Neuronal stem cell (in vitro differentiated cells): ENCODE data around the gene TKTL1.
"Not testable (repeated sequence)": the region's sequence is repeated elsewhere in the genome, so short reads cannot be mapped to it uniquely, and the experiment has no call there.

Source experiments
- DNase-seq: peaks from one replicate; pipeline ENCODE4 v3.0.0-alpha.2; 2013; ENCODE audit warnings: low spot score
- H2AFZ ChIP-seq: one replicate; pipeline ENCODE4 v1.6.1; 2013; ENCODE audit warnings: mild to moderate bottlenecking, low read length, inconsistent platforms
- H2AK5ac ChIP-seq: 2 replicates; pipeline ENCODE4 v1.6.1; 2013; ENCODE audit warnings: low read depth, mild to moderate bottlenecking, inconsistent platforms, low read length, moderate library complexity, mixed read lengths
- H2BK120ac ChIP-seq: 2 replicates; pipeline ENCODE4 v1.6.1; 2013; ENCODE audit warnings: low read depth, mild to moderate bottlenecking, inconsistent platforms, low read length, moderate library complexity, mixed read lengths
- H2BK12ac ChIP-seq: one replicate; pipeline ENCODE4 v1.6.1; 2013; ENCODE audit warnings: low read length, inconsistent platforms
- H2BK15ac ChIP-seq: 2 replicates; pipeline ENCODE4 v1.6.1; 2013; ENCODE audit warnings: mild to moderate bottlenecking, low read length, inconsistent platforms, mixed read lengths
- H2BK5ac ChIP-seq: one replicate; pipeline ENCODE4 v1.6.1; 2013; ENCODE audit warnings: inconsistent platforms, mild to moderate bottlenecking, low read length, moderate library complexity
- H3K14ac ChIP-seq: one replicate; pipeline ENCODE4 v1.6.1; 2013; ENCODE audit warnings: low read length, inconsistent platforms
- H3K18ac ChIP-seq: 2 replicates; pipeline ENCODE4 v1.6.1; 2013; ENCODE audit warnings: low read length, inconsistent platforms
- H3K23ac ChIP-seq: 2 replicates; pipeline ENCODE4 v1.6.1; 2013; ENCODE audit warnings: low read depth, mild to moderate bottlenecking, mixed read lengths, low read length, inconsistent platforms; ENCODE audit not compliant: poor library complexity
- H3K27ac ChIP-seq: replicated peaks from 3 replicates; pipeline ENCODE4 v1.5.1; 2013; ENCODE audit warnings: low read length, inconsistent platforms
- H3K27me3 ChIP-seq, 3 experiments: 2 replicates each; pipeline ENCODE4 v1.6.1; 2013; ENCODE audit warnings: low read length in 3 of 3, mild to moderate bottlenecking in 2 of 3, inconsistent platforms in 1 of 3, low read depth in 1 of 3, mixed read lengths in 1 of 3, moderate library complexity in 1 of 3; ENCODE audit not compliant: control insufficient read depth in 3 of 3, insufficient read depth in 3 of 3
- H3K36me3 ChIP-seq, 2 donors: replicated peaks in 1 of 2; 2 replicates each; pipeline ENCODE4 v1.6.1; 2013; ENCODE audit warnings: low read length in 2 of 2; ENCODE audit not compliant: control insufficient read depth in 2 of 2, insufficient read depth in 2 of 2
- H3K4ac ChIP-seq: 2 replicates; pipeline ENCODE4 v1.6.1; 2013; ENCODE audit warnings: inconsistent platforms, mild to moderate bottlenecking, low read length, moderate library complexity
- H3K4me1 ChIP-seq, 2 donors: 1 replicate in 1 of 2; 2 replicates in 1 of 2; pipeline ENCODE4 v1.6.1; 2013; ENCODE audit warnings: low read length in 2 of 2, low read depth in 1 of 2; ENCODE audit not compliant: control insufficient read depth in 2 of 2, insufficient read depth in 1 of 2
- H3K4me2 ChIP-seq: one replicate; pipeline ENCODE4 v1.6.1; 2013; ENCODE audit warnings: mild to moderate bottlenecking, low read length, inconsistent platforms; ENCODE audit not compliant: insufficient read depth, poor library complexity, severe bottlenecking
- H3K4me3 ChIP-seq, 2 donors: 2 replicates each; pipeline ENCODE4 v1.5.1; 2013; ENCODE audit warnings: low read length in 2 of 2, mild to moderate bottlenecking in 2 of 2, inconsistent platforms in 1 of 2, moderate library complexity in 1 of 2
- H3K79me1 ChIP-seq: one replicate; pipeline ENCODE4 v1.6.1; 2013; ENCODE audit warnings: low read depth, mild to moderate bottlenecking, inconsistent platforms, low read length, moderate library complexity
- H3K9ac ChIP-seq: one replicate; pipeline ENCODE4 v1.6.1; 2013; ENCODE audit warnings: mild to moderate bottlenecking, low read depth, low read length, inconsistent platforms; ENCODE audit not compliant: poor library complexity
- H3K9me3 ChIP-seq, 2 donors: replicated peaks in 1 of 2; 2 replicates each; pipeline versions ENCODE3 to v1.6.1; 2013; ENCODE audit warnings: low read length in 2 of 2, mild to moderate bottlenecking in 2 of 2, inconsistent platforms in 1 of 2, low read depth in 1 of 2, mixed read lengths in 1 of 2, moderate library complexity in 1 of 2; ENCODE audit not compliant: control insufficient read depth in 2 of 2, insufficient read depth in 1 of 2
- H4K8ac ChIP-seq: one replicate; pipeline ENCODE4 v1.6.1; 2013; ENCODE audit warnings: low read depth, mild to moderate bottlenecking, inconsistent platforms, low read length, moderate library complexity
- H4K91ac ChIP-seq: one replicate; pipeline ENCODE4 v1.6.1; 2013; ENCODE audit warnings: low read length, low read depth, mild to moderate bottlenecking, inconsistent platforms; ENCODE audit not compliant: poor library complexity
- WGBS, 2 donors: extraction: QIAGEN DNeasy Blood & Tissue Kit; methylation state at CpG; one replicate each; pipeline ENCODE4 v1.1.7; 2013; ENCODE audit warnings: missing lambda C conversion rate in 2 of 2, mixed read lengths in 1 of 2; ENCODE audit not compliant: insufficient read length in 2 of 2, insufficient replicate concordance in 1 of 2; ENCODE audit errors: extremely low coverage in 2 of 2; 5-methylcytosine and 5-hydroxymethylcytosine counted together

The TKTL1 gene

GRCh38 chrX:154333116-154333515, 37.5 kb downstream of the TKTL1 start:
- no peak overlapping the region for H3K27ac ChIP-seq
- no peak overlapping the region for H3K4me2 ChIP-seq
- H3K27me3 ChIP-seq, result peaks cover 0 to 59% (median 0%) of the 10 kb centered on the region in 3 experiments
- H3K4ac ChIP-seq, result no peak overlapping the region
- H3K23ac ChIP-seq, result no peak overlapping the region
- no peak overlapping the region for H2AFZ ChIP-seq
- no peak overlapping the region for H3K4me3 ChIP-seq
- H3K4me1 ChIP-seq, result peaks cover 4 to 7% of the 10 kb centered on the region in 2 donors
- no peaks in the 10 kb centered on the region for H3K79me1 ChIP-seq
- no peak for DNase-seq
- no peak overlapping the region for H4K8ac ChIP-seq
- no peak overlapping the region for H2BK12ac ChIP-seq
- no peaks in the 10 kb centered on the region for H3K9me3 ChIP-seq
- H3K14ac ChIP-seq, result no peak overlapping the region
- no peak overlapping the region for H3K9ac ChIP-seq
- H4K91ac ChIP-seq, result no peak overlapping the region
- no peak overlapping the region for H2BK120ac ChIP-seq
- WGBS, 2 donors, result no CpG with 5 or more reads among the region's 9 CpGs
- no peaks in the 10 kb centered on the region for H3K36me3 ChIP-seq
- H2BK15ac ChIP-seq, result no peak overlapping the region
- H2BK5ac ChIP-seq, result no peak overlapping the region
- no peak overlapping the region for H2AK5ac ChIP-seq
- no peak overlapping the region for H3K18ac ChIP-seq

GRCh38 chrX:154333837-154334271, 38.3 kb downstream of the TKTL1 start:
- H2AFZ ChIP-seq, result no peak overlapping the region
- H3K9ac ChIP-seq, result no peak overlapping the region
- H3K9me3 ChIP-seq, result no peaks in the 10 kb centered on the region
- DNase-seq, result no peak
- no CpG with 5 or more reads among the region's 6 CpGs for WGBS, 2 donors
- no peak overlapping the region for H3K23ac ChIP-seq
- H2BK12ac ChIP-seq, result no peak overlapping the region
- H2AK5ac ChIP-seq, result no peak overlapping the region
- H3K4me1 ChIP-seq, result peaks cover 3 to 6% of the 10 kb centered on the region in 2 donors
- no peak overlapping the region for H4K8ac ChIP-seq
- H3K4me2 ChIP-seq, result no peak overlapping the region
- no peaks in the 10 kb centered on the region for H3K79me1 ChIP-seq
- no peak overlapping the region for H3K14ac ChIP-seq
- no peak overlapping the region for H4K91ac ChIP-seq
- no peak overlapping the region for H2BK15ac ChIP-seq
- no peaks in the 10 kb centered on the region for H3K36me3 ChIP-seq
- no peak overlapping the region for H3K4ac ChIP-seq
- no peak overlapping the region for H3K18ac ChIP-seq
- peaks cover 0 to 54% (median 0%) of the 10 kb centered on the region in 3 experiments for H3K27me3 ChIP-seq
- H2BK120ac ChIP-seq, result no peak overlapping the region
- H3K27ac ChIP-seq, result no peak overlapping the region
- no peak overlapping the region for H3K4me3 ChIP-seq
- no peak overlapping the region for H2BK5ac ChIP-seq

- Histone ChIP-seq H3K27me3 (peaks cover 0 to 48% (median 0%) of the 10 kb centered on the region in 3 experiments), H2AK5ac (no peak overlapping the region), H2BK5ac (no peak overlapping the region), H4K8ac (no peak overlapping the region), H3K9ac (no peak overlapping the region), H3K23ac (no peak overlapping the region), H3K4me2 (no peak overlapping the region), H3K4ac (no peak overlapping the region), H3K9me3 (no peaks in the 10 kb centered on the region), H2AFZ (no peak overlapping the region), H3K79me1 (no peaks in the 10 kb centered on the region), H3K4me3 (no peak overlapping the region), H3K4me1 (no peaks in the 10 kb centered on the region), H4K91ac (no peak overlapping the region), H3K27ac (no peak overlapping the region), H2BK15ac (no peak overlapping the region), H2BK12ac (no peak overlapping the region), H3K18ac (no peak overlapping the region), H3K14ac (no peak overlapping the region), H3K36me3 (no peaks in the 10 kb centered on the region), H2BK120ac (no peak overlapping the region)
- WGBS, 2 donors, result no CpG with 5 or more reads among the region's 10 CpGs
- DNase-seq, result no peak
These were observed 38.9 kb downstream of the TKTL1 start for GRCh38 chrX:154334496-154334895.

- H3K4ac ChIP-seq, H2AFZ ChIP-seq, H2BK5ac ChIP-seq, H3K27ac ChIP-seq, H3K79me1 ChIP-seq, H3K14ac ChIP-seq, H2BK120ac ChIP-seq, H4K8ac ChIP-seq, H2BK12ac ChIP-seq, H3K23ac ChIP-seq, H3K9me3 ChIP-seq, H3K36me3 ChIP-seq, H4K91ac ChIP-seq, H2AK5ac ChIP-seq, H2BK15ac ChIP-seq, H3K9ac ChIP-seq, DNase-seq, H3K4me1 ChIP-seq, H3K27me3 ChIP-seq, H3K18ac ChIP-seq: not testable (repeated sequence)
- no CpG with 5 or more reads among the region's 115 CpGs for WGBS, 2 donors
- H3K4me2 ChIP-seq, result peak overlapping the region; percentile 18
- peak overlapping the region in 1 of 2 donors; percentile 36 for H3K4me3 ChIP-seq
These were observed 46.1 kb downstream of the TKTL1 start for GRCh38 chrX:154341399-154342298.
